NK-92 (cell line): ENCODE results near the gene PPM1E.
"Not testable (repeated sequence)": the region's sequence is repeated elsewhere in the genome, so short reads cannot be mapped to it uniquely, and the experiment has no call there.

Source experiments
- DNase-seq: peaks from one replicate; lab custom pipeline; 2025; ENCODE audit not compliant: unreplicated experiment; lab: John Stamatoyannopoulos, UW

PPM1E gene

DNA sequence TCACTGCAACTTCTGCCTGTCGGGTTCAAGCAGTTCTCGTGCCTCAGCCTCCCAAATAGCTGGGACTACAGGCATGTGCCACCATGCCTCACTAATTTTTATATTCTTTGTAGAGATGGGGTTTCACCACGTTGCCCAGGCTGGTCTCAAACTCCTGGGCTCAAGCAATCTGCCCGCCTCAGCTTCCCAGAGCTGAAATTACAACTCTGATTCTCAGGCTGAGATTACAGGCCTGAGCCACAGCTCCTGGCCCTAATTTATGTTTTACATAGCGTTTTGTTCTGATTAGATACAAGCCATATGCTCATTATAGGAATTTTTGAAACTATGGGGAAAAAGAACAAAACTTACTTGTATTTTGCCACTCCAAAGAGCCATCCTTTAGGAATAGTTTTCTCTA lies 22.8 kb downstream of the PPM1E start:
- DNase-seq, result not testable (repeated sequence)

DNA sequence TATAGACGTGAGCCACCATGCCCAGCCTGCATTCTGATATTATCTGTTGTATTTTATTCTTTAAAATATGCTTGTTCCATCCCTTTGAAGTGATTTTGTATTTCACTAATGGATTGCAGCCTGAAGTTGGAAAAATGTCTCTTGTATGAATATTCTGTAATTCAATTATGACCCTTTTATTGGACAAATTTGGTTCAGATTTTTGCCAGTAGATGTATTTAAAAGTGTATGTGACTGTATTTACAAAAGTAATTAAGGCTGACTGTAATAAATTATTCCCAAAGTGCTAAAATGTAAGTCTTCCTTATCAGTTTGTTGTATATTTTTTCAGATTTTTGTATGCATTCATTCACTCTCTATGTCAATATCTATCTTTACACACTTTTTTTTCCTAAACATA lies 23.8 kb downstream of the PPM1E start:
- DNase-seq, result no peak

DNA sequence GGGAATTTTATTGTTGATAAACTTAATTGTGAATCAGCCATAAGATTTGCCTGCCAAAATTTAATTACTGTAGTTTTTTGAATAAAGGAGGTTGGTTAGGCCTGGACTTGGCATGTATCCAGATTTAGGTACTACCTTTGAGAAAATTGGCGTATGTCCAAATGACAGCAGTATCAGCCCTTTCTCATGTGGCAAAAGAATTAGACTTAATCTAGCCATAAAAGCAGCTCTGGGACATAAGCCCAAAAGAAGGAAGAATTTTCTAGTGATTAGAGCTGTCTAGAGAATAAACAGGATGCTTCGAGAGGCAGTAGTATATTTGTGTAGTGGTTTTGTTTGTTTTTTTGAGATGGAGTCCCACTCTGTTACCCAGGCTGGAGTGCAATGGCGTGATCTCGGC lies 27.7 kb downstream of the PPM1E start:
- no peak for DNase-seq

DNA sequence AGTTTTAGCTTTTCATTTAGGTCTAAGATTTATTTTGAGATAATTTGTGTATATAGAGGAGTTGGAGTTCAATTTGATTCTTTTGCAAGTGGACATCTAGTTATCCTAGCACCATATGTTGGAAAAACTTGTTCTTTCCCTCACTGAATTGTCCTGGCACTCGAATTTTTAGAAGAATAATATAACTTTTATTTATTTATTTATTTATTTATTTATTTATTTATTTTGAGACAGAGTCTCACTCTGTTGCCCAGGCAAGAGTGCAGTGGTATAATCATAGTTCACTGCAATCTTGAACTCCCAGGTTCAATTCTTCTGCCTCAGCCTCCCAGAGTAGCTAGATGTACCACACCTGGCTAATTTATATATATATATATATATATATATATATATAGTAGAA lies 29.4 kb downstream of the PPM1E start:
- DNase-seq, result no peak

DNA sequence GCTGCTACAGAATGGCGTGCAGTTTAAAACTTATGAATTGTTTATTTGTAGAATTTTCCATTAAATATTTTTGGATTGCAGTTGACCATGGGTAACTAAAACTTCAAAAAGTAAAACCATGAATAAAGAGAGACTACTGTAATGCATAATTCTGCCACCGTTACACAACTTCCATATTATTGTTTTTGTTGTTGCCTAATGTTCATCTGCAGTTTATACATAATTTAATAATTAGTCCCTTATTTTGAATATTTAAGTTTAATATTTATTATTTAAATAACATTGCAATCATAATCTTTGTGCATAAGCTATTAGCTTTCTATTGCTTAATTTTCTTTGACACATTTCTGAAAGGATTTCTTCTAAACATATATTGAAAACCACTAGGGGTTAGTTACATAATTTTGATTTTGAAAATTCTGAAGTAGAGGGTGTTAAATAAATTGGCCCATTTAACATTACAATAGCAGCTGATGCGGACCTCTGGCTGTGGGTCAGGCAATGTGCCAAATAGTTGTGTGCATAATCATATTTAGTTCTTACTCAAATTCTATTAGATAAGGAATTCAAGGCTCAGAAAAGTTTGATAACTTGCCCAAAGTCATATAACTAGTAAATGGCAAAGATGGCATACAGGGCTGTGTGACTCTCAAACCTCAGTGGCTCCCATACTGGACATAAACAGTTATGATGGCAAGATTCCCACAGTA lies 31.1 kb downstream of the PPM1E start:
- DNase-seq, result no peak

DNA sequence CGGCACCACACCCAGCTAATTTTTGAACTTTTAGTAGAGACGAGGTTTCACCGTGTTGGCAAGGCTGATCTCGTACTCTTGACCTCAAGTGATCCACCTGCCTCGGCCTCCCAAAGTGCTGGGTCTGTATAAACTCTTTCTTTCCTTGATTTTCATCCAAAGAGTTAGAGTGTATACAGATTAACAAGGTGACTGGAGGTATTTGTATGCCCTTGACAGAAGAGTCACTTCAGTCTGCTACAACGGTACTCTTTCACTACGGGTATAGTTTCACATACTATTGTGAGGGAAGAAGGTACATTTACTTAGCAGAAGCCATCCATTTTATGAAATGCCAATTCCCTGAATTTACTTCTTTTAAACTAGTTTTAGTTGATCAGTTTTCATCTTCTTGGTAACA lies 32.5 kb downstream of the PPM1E start:
- no peak for DNase-seq

DNA sequence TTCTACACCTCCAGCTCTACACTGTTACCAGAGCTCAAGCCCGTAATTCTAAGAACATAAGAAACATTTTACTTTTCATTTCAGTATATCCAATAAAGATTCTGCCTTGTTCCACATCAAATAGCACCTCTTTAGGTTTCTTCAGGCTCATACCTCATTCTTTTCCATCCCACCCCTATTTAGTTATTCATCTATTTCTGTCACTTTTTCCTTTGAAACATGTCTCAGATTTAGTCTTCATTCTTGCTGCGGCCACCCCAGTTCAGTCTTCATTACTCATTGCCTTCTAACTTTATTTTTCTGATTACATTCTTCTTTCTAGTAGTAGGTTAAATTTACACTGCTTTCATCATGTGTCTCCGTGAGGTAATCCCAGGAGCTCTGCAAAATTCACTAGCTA lies 33.5 kb downstream of the PPM1E start:
- no peak for DNase-seq

DNA sequence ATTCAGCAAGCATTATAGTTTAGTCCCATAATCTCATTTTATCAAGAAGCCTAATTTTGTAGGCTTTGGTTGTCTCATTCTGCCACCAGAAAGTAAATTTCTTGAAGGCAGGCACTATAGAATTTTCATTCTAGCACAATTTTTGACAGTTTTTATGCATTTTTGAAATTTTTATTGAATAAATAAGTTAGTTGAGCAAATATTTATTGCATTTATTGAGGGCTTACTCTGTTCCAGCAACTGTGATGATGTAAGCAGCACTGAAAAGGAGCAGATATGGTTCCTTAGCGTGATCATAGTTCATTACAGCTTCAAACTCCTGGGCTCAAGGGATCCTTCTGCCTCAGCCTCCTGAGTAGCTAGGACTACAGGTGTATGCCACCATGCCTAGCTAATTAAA lies 34.2 kb downstream of the PPM1E start:
- no peak for DNase-seq

DNA sequence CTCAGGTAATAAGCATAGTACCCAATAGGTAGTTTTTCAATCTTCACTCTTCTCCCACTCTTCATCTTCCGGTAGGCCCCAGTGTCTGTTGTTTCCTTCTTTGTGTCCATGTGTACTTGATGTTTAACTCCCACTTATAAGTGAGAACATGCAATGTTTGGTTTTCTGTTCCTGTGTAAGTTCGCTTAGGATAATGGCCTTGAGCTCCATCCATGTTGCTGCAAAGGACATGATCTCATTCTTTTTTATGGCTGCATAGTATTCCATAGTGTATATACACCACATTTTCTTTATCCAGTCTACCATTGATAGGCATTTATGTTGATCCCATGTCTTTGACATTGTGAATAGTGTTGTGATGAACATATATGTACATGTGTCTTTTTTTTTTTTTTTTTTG lies 38.9 kb downstream of the PPM1E start:
- not testable (repeated sequence) for DNase-seq

DNA sequence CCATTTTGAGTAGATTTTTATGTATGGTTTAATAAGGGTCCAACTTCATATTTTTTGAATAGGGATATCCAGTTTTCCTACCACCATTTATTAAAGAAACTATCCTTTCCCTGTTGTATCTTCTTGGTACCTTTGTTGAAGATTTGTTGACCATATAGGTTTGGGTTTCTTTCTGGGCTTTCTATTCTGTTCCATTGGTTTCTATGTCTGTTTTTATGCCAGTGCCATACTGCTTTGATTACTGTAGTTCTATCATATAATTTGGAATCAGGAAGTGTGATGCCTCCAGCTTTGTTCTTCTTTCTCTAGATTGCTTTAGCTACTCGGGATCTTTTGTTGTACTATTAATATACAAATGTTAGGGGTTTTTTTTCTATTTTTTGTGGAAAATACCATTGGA lies 46.5 kb downstream of the PPM1E start:
- no peak for DNase-seq

DNA sequence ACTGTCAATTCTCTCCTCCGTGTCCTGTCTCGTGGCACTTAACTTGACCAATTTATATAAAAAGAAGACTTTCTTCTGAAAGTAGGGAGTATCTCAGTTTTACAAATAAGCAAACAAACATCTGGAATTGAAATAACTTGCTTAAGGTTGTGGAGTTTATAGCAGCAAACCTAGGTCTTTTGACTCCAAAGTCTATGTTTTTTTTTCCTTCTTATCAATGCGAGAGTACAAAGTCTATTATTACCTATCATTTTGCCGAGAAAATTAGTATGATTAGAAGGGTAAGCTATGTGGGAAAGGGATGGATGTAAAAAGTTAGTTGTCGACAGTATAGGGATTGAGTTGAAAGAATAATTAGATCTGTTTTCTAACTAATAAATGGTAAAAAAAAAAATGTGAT lies 50.4 kb downstream of the PPM1E start:
- no peak for DNase-seq

DNA sequence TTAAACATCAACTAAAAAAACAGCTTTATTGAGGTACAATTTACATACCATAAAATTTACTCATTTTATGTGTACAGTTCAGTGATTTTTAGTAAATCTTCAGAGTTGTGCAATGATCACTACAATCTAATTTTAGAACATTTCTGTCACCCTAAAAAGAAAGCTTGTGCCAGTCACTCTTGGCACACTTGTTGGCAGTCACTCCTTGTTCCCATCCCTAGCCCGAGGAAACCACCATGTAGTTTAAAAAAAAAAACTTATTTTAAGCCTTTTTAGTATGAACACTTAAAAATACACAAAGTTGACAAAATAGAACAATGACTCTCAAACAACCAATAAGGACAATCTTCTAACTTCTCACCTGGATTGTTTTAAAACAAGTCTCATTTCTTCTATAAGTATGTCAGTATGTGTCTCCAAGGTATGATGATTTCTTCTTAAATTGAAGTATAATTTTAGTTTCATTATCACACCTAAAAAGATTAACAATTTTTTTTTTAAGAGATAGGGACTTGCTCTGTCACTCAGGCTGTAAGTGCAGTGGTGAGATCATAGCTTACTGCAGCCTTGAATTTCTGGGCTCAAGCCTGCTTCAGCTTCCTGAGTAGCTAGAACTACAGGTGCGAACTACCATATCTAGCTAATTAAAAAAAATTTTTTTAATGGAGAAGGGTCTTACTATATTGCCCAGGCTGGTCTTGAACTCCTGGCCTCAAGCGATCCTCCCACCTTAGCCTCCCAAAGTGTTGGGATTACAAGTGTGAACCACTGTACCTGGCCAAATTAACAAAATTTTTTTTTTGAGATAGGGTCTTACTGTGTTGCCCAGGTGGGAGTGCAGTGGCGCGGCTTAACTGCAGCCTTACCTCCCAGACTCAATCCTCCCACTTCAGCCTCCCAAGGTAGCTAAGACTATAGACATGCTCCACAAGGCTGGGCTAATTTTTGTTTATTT lies 53.2 kb downstream of the PPM1E start:
- DNase-seq, result no peak

DNA sequence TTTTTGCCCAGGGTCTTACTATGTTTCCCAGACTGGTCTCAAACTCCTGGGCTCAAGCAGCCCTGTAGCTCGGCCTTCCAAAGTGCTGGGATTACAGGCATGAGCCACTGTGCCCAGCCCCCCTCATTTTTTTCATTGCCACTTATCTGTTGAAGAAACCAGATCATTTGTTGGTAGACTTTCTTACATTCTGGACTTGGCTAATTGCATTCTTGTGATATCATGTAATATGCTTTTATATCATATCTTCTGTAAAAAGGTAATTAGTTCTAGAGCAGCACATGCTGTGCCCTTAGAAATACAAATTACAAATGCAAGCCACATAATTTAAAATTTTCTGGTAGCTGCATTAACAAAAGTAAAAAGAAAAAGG lies 53.9 kb downstream of the PPM1E start:
- no peak for DNase-seq

DNA sequence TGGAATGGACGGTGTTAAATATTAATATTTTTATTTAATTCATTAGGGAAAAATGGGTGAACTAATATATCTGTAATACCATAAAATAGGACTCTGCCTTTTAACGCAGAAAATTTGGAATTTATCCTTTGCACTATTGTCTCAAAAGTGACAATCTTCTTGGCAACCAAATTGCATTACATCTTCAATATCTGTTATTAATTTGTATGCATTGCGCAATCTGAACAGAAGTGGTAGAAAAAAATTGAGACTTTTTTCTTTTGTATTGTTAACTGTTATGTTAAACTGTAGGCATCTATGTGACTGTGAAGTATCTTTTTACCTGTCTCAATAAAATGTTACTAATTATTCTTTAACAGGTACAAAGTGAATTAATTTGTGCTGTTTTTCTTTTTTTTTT lies 55.6 kb downstream of the PPM1E start:
- no peak for DNase-seq

DNA sequence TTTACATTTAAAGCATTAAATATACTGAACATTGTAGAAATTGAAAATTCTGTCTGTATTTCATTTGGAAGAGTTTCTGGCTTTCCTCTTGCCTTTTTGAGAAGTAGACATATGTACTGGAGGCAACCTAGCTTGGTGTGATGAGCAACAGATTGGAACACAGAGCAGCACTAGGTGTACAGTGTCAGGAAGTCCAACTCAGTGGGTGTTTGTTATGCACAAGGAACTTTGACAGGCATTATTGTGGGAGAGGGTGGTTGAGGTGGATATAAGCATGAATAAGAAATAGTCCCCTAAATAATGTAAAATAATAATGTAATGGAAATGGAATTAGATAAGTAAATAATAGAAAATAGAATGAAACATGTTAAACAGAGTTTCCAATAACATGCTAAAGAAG lies 58.1 kb downstream of the PPM1E start:
- no peak for DNase-seq

DNA sequence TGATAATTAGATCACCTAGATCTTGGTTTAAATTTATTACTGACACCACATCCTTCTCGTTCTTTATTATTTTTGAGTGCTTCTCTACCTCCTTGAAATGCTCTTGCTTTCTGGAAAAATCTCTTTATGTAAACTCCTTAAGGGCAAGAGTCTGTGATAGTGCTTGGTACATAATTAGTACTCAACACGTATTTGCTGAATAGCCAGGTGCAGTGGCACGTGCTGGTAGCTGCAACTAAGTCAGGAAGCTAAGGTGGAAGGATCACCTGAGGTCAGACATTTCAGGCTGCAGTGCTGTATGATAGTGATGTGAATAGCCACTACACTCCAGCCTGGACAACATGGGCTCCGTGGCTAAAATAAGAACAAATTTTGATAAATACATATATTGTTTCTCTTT lies 63.0 kb downstream of the PPM1E start:
- DNase-seq, result no peak

DNA sequence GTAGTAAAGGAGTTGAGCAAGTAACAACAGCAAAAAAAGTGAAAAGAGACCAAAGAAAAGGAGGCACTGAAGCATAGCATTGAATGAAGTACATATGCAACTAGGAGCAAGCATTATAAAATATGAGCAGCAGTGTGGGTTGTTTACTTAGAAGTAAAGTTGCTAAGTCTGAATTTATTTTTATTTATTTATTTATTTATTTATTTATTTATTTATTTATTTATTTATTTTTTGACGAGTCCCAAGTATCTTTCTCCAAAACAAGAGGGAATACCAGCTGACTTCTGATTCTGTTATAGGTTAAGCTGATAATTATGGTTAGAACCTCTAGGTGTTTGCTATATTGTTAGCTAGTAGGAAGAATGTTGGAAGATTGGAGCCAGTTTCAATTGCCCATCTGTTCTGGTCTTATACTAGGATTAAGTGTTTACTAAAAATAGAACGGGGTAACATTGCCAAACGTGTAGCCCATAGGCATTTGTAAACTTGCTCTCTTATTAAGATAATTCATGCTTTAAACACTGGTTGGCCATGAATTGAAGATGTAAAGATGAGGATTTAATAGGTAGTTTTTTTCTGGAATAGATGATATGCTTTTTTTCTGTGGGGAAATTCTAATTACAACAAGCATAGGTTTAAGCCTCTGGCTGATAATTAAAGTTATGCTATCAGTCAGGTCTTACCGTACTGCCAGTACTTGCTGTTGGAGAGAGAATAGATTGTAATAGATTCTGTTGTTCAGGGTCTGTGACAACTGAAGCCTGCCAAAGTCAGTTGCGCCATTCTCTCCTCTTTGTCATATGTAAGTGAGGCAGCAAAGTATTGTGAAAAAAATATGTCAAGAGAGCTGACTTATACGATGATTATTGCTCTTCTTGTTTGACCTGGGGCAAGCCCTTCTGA lies 66.7 kb downstream of the PPM1E start:
- no peak for DNase-seq

DNA sequence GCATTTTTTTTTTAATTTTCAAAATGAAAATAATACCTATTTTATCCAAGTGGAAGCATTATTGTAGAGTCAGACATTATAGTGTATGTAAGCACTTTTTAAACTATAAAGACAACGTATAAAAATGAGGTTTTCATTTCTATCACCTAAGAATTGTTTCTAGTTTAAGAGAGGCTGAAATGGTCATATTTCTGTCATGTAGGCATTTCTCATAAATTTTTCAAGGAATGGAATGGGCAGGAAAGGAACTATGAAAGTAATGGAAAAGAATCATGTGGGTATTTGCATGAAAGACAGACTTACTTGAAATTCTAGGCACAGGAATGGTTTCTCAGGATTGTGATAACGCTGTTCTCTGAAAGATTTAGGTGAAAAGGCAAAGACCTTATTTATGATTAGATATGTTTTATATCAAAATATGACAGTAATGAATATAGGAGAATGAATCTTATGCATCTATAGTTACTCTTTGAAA lies 67.4 kb downstream of the PPM1E start:
- DNase-seq, result no peak

DNA sequence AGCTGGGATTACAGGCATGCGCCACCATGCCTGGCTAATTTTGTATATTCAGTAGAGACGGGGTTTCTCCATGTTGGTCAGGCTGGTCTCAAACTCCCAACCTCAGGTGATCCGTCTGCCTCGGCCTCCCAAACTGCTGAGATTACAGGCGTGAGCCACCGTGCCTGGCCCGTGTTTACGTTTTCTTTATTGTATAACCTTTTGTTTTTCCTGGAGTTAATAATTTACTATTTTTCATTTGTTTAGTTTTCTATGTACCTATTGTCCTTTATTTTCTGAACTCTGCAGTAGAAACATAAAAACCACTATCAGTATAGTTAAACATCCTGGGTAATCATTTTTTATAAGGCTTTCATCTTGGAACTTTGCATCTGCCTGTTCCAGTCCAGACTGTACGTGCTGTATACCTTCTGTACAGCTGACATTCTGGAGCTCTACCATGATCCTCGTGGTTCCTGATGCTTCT lies 73.6 kb downstream of the PPM1E start:
- DNase-seq, result no peak

DNA sequence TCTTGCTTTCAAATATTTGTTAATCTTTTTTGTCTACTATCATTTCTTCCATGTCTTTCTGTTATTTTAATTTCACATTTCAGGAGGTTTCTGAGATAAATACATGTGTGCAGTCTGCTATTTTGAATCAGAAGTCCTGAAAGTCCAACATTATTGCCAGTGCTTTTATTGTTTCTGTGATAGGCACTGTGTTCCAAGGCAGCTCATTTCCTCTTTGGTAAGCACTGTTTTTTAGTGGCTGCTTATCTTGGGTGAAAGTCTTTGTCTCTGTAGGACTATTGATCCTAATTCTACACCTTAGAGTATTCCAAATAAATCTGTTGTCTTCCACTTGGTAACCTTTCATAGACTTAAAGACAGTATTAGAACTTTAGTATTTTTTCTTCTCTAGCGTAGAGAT lies 76.1 kb downstream of the PPM1E start:
- DNase-seq, result no peak

DNA sequence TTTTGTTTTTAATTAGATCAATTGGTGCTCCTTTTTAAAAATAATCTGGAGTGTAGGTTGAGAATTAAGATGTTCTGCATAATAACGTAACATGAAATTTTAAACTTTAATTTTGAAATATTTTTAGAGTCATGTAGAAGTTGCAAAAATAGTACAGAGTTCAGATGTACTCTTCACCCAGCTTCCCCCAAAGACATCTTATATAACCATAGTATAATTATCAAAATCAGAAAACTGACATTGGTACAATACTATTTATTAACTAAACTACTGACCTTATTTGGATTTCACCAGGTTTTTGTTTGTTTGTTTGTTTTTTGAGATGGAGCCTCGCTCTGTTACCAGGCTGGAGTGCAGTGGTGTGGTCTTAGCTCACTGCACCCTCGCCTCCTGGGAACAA lies 76.9 kb downstream of the PPM1E start:
- no peak for DNase-seq
